B cell (primary cell): ENCODE data around the gene WRAP73. TPM values are rescaled to one million over a fixed set of nuclear protein-coding genes. Genes with fewer than 3 reads are reported as not detected.

ENCODE experiments used
- ATAC-seq: fragments of 200-7000 bp; cut with Tn5 transposase; one replicate; pipeline ENCODE4 v1.10.0; 2021; ENCODE audit warnings: low read depth, mild to moderate bottlenecking, moderate number of reproducible peaks, moderate library complexity
- CTCF ChIA-PET: fragments of 350-600 bp; sonication (Branson Sonifier 250); formaldehyde crosslinking; loops from one replicate; lab custom pipeline; 2021; ENCODE audit warnings: antibody characterized with exemption, inconsistent platforms; lab: Charles Lee
- POLR2A ChIA-PET: fragments of 350-600 bp; sonication (Branson Sonifier 250); formaldehyde crosslinking; loops from one replicate; lab custom pipeline; 2021; ENCODE audit warnings: antibody characterized with exemption; lab: Charles Lee
- DNase-seq: peaks from one replicate; pipeline ENCODE4 v3.0.0; 2013
- H2AFZ ChIP-seq: 2 replicates; pipeline ENCODE4 v1.6.1; 2012; ENCODE audit warnings: mild to moderate bottlenecking, low read depth, low read length; ENCODE audit not compliant: insufficient read depth, poor library complexity, severe bottlenecking
- H3K27ac ChIP-seq, 2 donors: 1 replicate in 1 of 2; 2 replicates in 1 of 2; pipeline ENCODE4 v1.5.1; 2012 to 2013; ENCODE audit warnings: low read length in 2 of 2, mild to moderate bottlenecking in 2 of 2, moderate library complexity in 1 of 2
- H3K27me3 ChIP-seq, 4 experiments: fragments of 200-600 bp in 1 of 4; sonication (generic) in 1 of 4; replicated peaks in 1 of 4; 1 replicate in 2 of 4; 2 replicates in 2 of 4; pipeline versions ENCODE4 v1.6.1 to v1.7.0; 2013 to 2016; ENCODE audit warnings: low read length in 3 of 4, mild to moderate bottlenecking in 2 of 4, mixed read lengths in 1 of 4, moderate library complexity in 1 of 4; ENCODE audit not compliant: insufficient read depth in 4 of 4, control insufficient read depth in 3 of 4; ENCODE audit errors: control extremely low read depth in 1 of 4
- H3K36me3 ChIP-seq, 2 experiments: replicated peaks in 1 of 2; 1 replicate in 1 of 2; 2 replicates in 1 of 2; pipeline versions ENCODE4 v1.6.1 to v1.7.1; 2013; ENCODE audit warnings: low read length in 1 of 2; ENCODE audit not compliant: insufficient read depth in 2 of 2, control insufficient read depth in 1 of 2; ENCODE audit errors: control extremely low read depth in 1 of 2, extremely low read depth in 1 of 2
- H3K4me1 ChIP-seq, 2 donors: fragments of 200-600 bp in 1 of 2; sonication (generic) in 1 of 2; 1 replicate in 1 of 2; 2 replicates in 1 of 2; pipeline versions ENCODE4 v1.5.1 to v1.6.1; 2013 to 2017; ENCODE audit warnings: low read length in 2 of 2; ENCODE audit not compliant: control insufficient read depth in 2 of 2, insufficient read depth in 2 of 2
- H3K4me2 ChIP-seq: replicated peaks from 2 replicates; pipeline ENCODE3; 2012; ENCODE audit warnings: mild to moderate bottlenecking, low read depth, low read length; ENCODE audit not compliant: poor library complexity, severe bottlenecking
- H3K4me3 ChIP-seq, 5 experiments: fragments of 200-600 bp in 1 of 5; sonication (generic) in 1 of 5; 1 replicate in 3 of 5; 2 replicates in 2 of 5; pipeline versions ENCODE4 v1.5.1 to v1.7.0; 2011 to 2016; ENCODE audit warnings: low read length in 4 of 5, mild to moderate bottlenecking in 4 of 5, low read depth in 2 of 5, control low read depth in 1 of 5, moderate library complexity in 1 of 5; ENCODE audit not compliant: insufficient read depth in 1 of 5; ENCODE audit errors: control extremely low read depth in 1 of 5, extremely low read depth in 1 of 5
- H3K79me2 ChIP-seq: fragments of 200-600 bp; sonication (generic); one replicate; pipeline ENCODE4 v1.6.0; 2016; ENCODE audit warnings: low read length; ENCODE audit not compliant: control insufficient read depth, insufficient read depth
- H3K9ac ChIP-seq: fragments of 200-600 bp; sonication (generic); 2 replicates; pipeline ENCODE4 v1.6.1; 2017; ENCODE audit warnings: mild to moderate bottlenecking, low read length, moderate library complexity
- H3K9me3 ChIP-seq, 3 donors: one replicate each; pipeline versions ENCODE4 v1.6.1 to v1.7.1; 2013; ENCODE audit warnings: low read length in 2 of 3; ENCODE audit not compliant: control insufficient read depth in 2 of 3, insufficient read depth in 1 of 3; ENCODE audit errors: control extremely low read depth in 1 of 3
- H4K20me1 ChIP-seq: 2 replicates; pipeline ENCODE4 v1.6.0; 2012; ENCODE audit warnings: mild to moderate bottlenecking, low read length; ENCODE audit not compliant: insufficient read depth, control insufficient read depth, poor library complexity, severe bottlenecking
- H3K27ac Mint-ChIP-seq: one replicate; pipeline ENCODE4 v1.8.0; 2021; ENCODE audit warnings: mixed read lengths
- H3K27me3 Mint-ChIP-seq: one replicate; pipeline ENCODE4 v1.8.0; 2021; ENCODE audit warnings: mixed read lengths
- H3K4me1 Mint-ChIP-seq: one replicate; pipeline ENCODE4 v1.8.0; 2021; ENCODE audit warnings: mixed read lengths
- H3K4me3 Mint-ChIP-seq: one replicate; pipeline ENCODE4 v1.8.0; 2021; ENCODE audit warnings: mixed read lengths
- H3K9me3 Mint-ChIP-seq: one replicate; pipeline ENCODE4 v1.8.0; 2022; ENCODE audit warnings: mixed read lengths; ENCODE audit not compliant: insufficient read depth
- CTCF ChIP-seq: fragments of 200-600 bp; IDR thresholded peaks from one replicate; pipeline ENCODE4 v1.8.0; 2022; ENCODE audit warnings: antibody characterized with exemption, mild to moderate bottlenecking
- EZH2 ChIP-seq: IDR thresholded peaks from 2 replicates; pipeline ENCODE4 v1.6.1; 2012; ENCODE audit warnings: borderline replicate concordance, low read depth, mild to moderate bottlenecking, moderate library complexity, low read length; ENCODE audit not compliant: insufficient read depth, poor library complexity, severe bottlenecking
- whole genome bisulfite sequencing: methylation state at CpG from one replicate; pipeline ENCODE4 v1.1.5; 2013; ENCODE audit warnings: missing lambda C conversion rate; ENCODE audit not compliant: insufficient coverage; 5-methylcytosine and 5-hydroxymethylcytosine counted together
- intact Hi-C: fragments of 100-400 bp; cut with micrococcal nuclease; formaldehyde crosslinking; loops from one replicate; pipeline ENCODE4 v1.10.0; 2022
- polyA plus RNA-seq: library from polyadenylated mRNA; depleted of rRNA; stranded (reverse); fragments of >200 nt; gene quantifications from 2 replicates; pipeline ENCODE4 v1.2.3, GENCODE V29; 2012
- total RNA-seq, 2 donors: library from RNA; stranded (reverse); fragments of 120-200 nt in 1 of 2; gene quantifications; 1 replicate in 1 of 2; 2 replicates in 1 of 2; pipeline versions ENCODE4 v1.2.3 to v1.2.4, GENCODE V29; 2013 to 2022

Gene WRAP73
- total and polyA plus RNA-seq, 2 donors (not counting 1 experiment from before 2014, with no cell fraction given), result 37.1 to 68.5 TPM

- Histone ChIP-seq H3K79me2 (no peaks in the 10 kb centered on the region), H3K36me3 (no peaks in the 10 kb centered on the region), H3K4me1 (peaks cover 15 to 22% of the 10 kb centered on the region in 2 donors), H3K4me2 (no peak overlapping the region), H3K9me3 (no peaks in the 10 kb centered on the region), H4K20me1 (no peaks in the 10 kb centered on the region), H3K27me3 (peaks cover 0 to 34% (median 5%) of the 10 kb centered on the region in 4 experiments), H3K9ac (no peak overlapping the region), H2AFZ (no peak overlapping the region), H3K4me3 (no peak overlapping the region), H3K27ac (no peak overlapping the region)
- intact Hi-C loops, result no loop called here
- ChIA-PET POLR2A (no interaction called here), CTCF (interaction anchor here (1.1 to 2.6 kb wide), 4 partner anchors 9 to 162 kb away, joined by 5 to 16 read pairs (median 6); no protein-coding TSS in a partner anchor)
- Mint-ChIP-seq H3K4me3 (no peak overlapping the region), H3K27ac (no peak overlapping the region), H3K27me3 (peaks cover 36% of the 10 kb centered on the region), H3K4me1 (peaks cover 24% of the 10 kb centered on the region), H3K9me3 (no peaks in the 10 kb centered on the region)
- TF ChIP-seq CTCF, result peak; percentile 47
- no peak for TF ChIP-seq EZH2
- DNase-seq (peak; percentile 27), ATAC-seq (no peak)
- WGBS, result 64% methylated on average over 19 of the region's 20 CpGs
Observed at GRCh38 chr1:3614755-3615742, 34.9 kb downstream of the WRAP73 start.

GRCh38 chr1:3612123-3612522, 37.8 kb downstream of the WRAP73 start:
- TF ChIP-seq CTCF (no peak), EZH2 (no peak)
- intact Hi-C loops, result no loop called here
- CTCF ChIA-PET, result no interaction called here

More at GRCh38 chr1:3612123-3612522, 37.8 kb downstream of the WRAP73 start:
- H3K9ac ChIP-seq, result no peak overlapping the region
- no peaks in the 10 kb centered on the region for H4K20me1 ChIP-seq
- ATAC-seq (no peak), DNase-seq (no peak)
- H3K4me3 ChIP-seq, result peak overlapping the region in 1 of 5 experiments; percentile 35
- no peak overlapping the region for H3K27ac Mint-ChIP-seq
- peak overlapping the region; percentile 88 for H3K4me2 ChIP-seq
- H3K4me3 Mint-ChIP-seq, result peak overlapping the region; percentile 77
- no peak overlapping the region for H2AFZ ChIP-seq
- H3K27me3 ChIP-seq, result peaks cover 0 to 44% (median 12%) of the 10 kb centered on the region in 4 experiments
- H3K36me3 ChIP-seq, result no peaks in the 10 kb centered on the region
- no peaks in the 10 kb centered on the region for H3K79me2 ChIP-seq
- WGBS, result 54% methylated on average over 7 of the region's 7 CpGs
- H3K4me1 ChIP-seq, result peaks cover 15 to 17% of the 10 kb centered on the region in 2 donors
- H3K27me3 Mint-ChIP-seq, result peaks cover 33% of the 10 kb centered on the region
- H3K9me3 Mint-ChIP-seq, result no peaks in the 10 kb centered on the region
- no peak overlapping the region for H3K27ac ChIP-seq
- no peaks in the 10 kb centered on the region for H3K9me3 ChIP-seq
- POLR2A ChIA-PET, result no interaction called here
- peaks cover 13% of the 10 kb centered on the region for H3K4me1 Mint-ChIP-seq
